Measurements from ENCODE around the gene GJB5. TPM values are rescaled to one million over a fixed set of nuclear protein-coding genes. Genes with fewer than 3 reads are reported as not detected.

GJB5 gene
- total and polyA plus RNA-seq, 2 donors from 2014 or later, result not detected

DNA sequence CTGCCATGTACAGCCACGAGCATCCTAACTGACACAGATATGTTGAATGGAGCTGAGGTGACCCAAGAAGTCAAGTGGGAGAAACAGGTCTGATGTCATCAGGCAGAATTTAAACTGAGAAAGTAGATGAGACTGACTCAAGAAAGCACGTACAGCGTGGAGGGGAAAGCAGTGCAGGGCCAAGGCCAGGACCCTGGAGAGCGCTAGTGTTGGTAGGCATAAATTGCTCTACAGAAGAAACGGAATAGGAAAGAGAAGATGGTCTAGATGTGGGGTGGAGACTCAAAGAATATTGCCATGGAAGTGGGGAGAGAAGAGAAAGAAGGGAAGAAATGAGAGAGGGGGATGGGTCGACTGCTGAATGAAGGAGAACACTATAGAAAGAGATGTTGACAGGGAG lies 45.3 kb upstream of the GJB5 start:
- Histone ChIP-seq H3K36me3 (ENCODE audit: control insufficient read depth in 2 of 3, insufficient read depth in 3 of 3, low read length in 3 of 3) (no peaks in the 10 kb centered on the region), H3K4me1 (ENCODE audit: control insufficient read depth in 2 of 3, insufficient read depth in 2 of 3, low read depth in 1 of 3, low read length in 3 of 3) (no peaks in the 10 kb centered on the region), H3K27me3 (ENCODE audit: control insufficient read depth, insufficient read depth, low read length) (peaks cover 3% of the 10 kb centered on the region), H3K9ac (ENCODE audit: low read length in 3 of 3) (no peak overlapping the region), H3K9me3 (ENCODE audit: control insufficient read depth in 2 of 3, insufficient read depth in 1 of 3, low read length in 3 of 3) (no peaks in the 10 kb centered on the region), H3K4me3 (ENCODE audit: low read length in 3 of 3) (no peak overlapping the region), H3K27ac (ENCODE audit: low read depth in 2 of 2, low read length in 2 of 2) (no peak overlapping the region)
- intact Hi-C loops (cut with DNase I), result no loop called here
- peak in 4 of 5 donors; percentile 39 to 65 (median 58) for DNase-seq
- TF ChIP-seq CTCF (IDR thresholded peaks at IDR 0.05; ENCODE audit: borderline replicate concordance, extremely low read depth, insufficient read depth), result no peak
- no peak for FAIRE-seq

GRCh38 chr1:34710812-34711211 lies 44.0 kb upstream of the GJB5 start:
- Histone ChIP-seq H3K9ac (ENCODE audit: low read length in 3 of 3) (no peak overlapping the region), H3K27me3 (ENCODE audit: control insufficient read depth, insufficient read depth, low read length) (no peaks in the 10 kb centered on the region), H3K27ac (ENCODE audit: low read depth in 2 of 2, low read length in 2 of 2) (no peak overlapping the region), H3K36me3 (ENCODE audit: control insufficient read depth in 2 of 3, insufficient read depth in 3 of 3, low read length in 3 of 3) (no peaks in the 10 kb centered on the region), H3K9me3 (ENCODE audit: control insufficient read depth in 2 of 3, insufficient read depth in 1 of 3, low read length in 3 of 3) (no peaks in the 10 kb centered on the region), H3K4me1 (ENCODE audit: control insufficient read depth in 2 of 3, insufficient read depth in 2 of 3, low read depth in 1 of 3, low read length in 3 of 3) (no peaks in the 10 kb centered on the region), H3K4me3 (ENCODE audit: low read length in 3 of 3) (no peak overlapping the region)
- intact Hi-C loops (cut with DNase I), result no loop called here
- FAIRE-seq, result no peak
- peak in 4 of 5 donors; percentile 48 to 90 (median 74) for DNase-seq
- TF ChIP-seq CTCF (IDR thresholded peaks at IDR 0.05; ENCODE audit: borderline replicate concordance, extremely low read depth, insufficient read depth), result no peak

DNA sequence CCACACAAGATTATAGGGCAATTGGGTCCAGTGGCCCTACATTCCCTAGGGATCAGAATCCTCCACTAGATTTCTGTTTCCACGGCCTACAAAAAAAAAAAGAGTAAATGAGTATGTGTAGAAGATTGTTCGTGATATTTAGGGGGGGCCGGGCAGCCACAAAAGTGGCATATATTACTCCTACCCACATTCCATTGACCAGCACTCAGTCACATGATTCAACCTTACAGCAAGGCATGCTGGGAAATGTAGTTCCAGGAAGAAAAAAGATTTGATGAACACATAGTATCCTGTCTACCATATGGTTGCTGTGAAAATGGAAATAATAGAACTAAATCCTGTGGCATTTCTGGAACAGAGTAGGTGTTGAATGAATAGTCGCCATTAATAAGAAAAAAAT lies 43.4 kb upstream of the GJB5 start:
- H3K9ac ChIP-seq (ENCODE audit: low read length in 3 of 3), result no peak overlapping the region
- no peaks in the 10 kb centered on the region for H3K27me3 ChIP-seq (ENCODE audit: control insufficient read depth, insufficient read depth, low read length)
- no peak overlapping the region for H3K4me3 ChIP-seq (ENCODE audit: low read length in 3 of 3)
- no peaks in the 10 kb centered on the region for H3K4me1 ChIP-seq (ENCODE audit: control insufficient read depth in 2 of 3, insufficient read depth in 2 of 3, low read depth in 1 of 3, low read length in 3 of 3)
- H3K9me3 ChIP-seq (ENCODE audit: control insufficient read depth in 2 of 3, insufficient read depth in 1 of 3, low read length in 3 of 3), result no peaks in the 10 kb centered on the region
- no peaks in the 10 kb centered on the region for H3K36me3 ChIP-seq (ENCODE audit: control insufficient read depth in 2 of 3, insufficient read depth in 3 of 3, low read length in 3 of 3)
- intact Hi-C loops (cut with DNase I), result no loop called here
- no peak for TF ChIP-seq CTCF (IDR thresholded peaks at IDR 0.05; ENCODE audit: borderline replicate concordance, extremely low read depth, insufficient read depth)
- FAIRE-seq, result no peak
- no peak overlapping the region for H3K27ac ChIP-seq (ENCODE audit: low read depth in 2 of 2, low read length in 2 of 2)
- peak in 1 of 5 donors; percentile 23 for DNase-seq

DNA sequence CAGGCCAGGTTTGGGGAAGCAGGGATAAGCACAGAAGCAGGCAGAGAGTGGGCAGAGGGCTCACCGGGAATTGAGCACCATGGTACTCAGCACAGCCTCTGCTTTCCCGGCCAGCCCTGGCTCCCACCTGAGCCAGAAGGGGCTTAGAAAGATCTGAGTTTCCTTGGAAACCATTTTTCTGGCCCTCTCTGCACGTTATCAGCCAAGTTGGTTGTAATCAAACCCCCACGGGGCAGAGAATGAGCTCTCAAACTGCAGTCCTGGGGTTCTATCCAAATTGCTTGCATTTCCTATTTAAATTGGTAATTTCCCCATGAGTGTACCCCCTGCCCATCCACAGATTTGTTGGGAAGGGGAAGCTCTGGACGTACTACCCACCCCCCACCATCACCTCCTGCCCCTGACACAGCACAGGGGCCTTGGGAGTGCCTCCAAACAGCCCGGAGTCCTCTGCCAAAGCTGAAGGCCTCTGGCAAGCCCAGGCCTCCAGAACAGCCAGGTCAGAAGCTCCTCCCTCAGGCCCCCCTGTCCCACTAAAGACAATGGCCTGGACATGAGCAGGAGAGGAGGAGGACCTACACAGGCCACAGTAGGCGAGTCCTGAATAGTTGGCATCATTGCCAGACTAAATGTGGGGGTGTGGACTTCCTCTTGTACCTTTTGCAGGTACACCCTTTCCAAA lies 42.7 kb upstream of the GJB5 start:
- Histone ChIP-seq H3K4me3 (ENCODE audit: low read length in 3 of 3) (no peak overlapping the region), H3K9ac (ENCODE audit: low read length in 3 of 3) (no peak overlapping the region), H3K4me1 (ENCODE audit: control insufficient read depth in 2 of 3, insufficient read depth in 2 of 3, low read depth in 1 of 3, low read length in 3 of 3) (no peaks in the 10 kb centered on the region), H3K27ac (ENCODE audit: low read depth in 2 of 2, low read length in 2 of 2) (no peak overlapping the region), H3K9me3 (ENCODE audit: control insufficient read depth in 2 of 3, insufficient read depth in 1 of 3, low read length in 3 of 3) (no peaks in the 10 kb centered on the region), H3K27me3 (ENCODE audit: control insufficient read depth, insufficient read depth, low read length) (no peaks in the 10 kb centered on the region), H3K36me3 (ENCODE audit: control insufficient read depth in 2 of 3, insufficient read depth in 3 of 3, low read length in 3 of 3) (no peaks in the 10 kb centered on the region)
- intact Hi-C loops (cut with DNase I), result no loop called here
- FAIRE-seq, result no peak
- no peak for TF ChIP-seq CTCF (IDR thresholded peaks at IDR 0.05; ENCODE audit: borderline replicate concordance, extremely low read depth, insufficient read depth)
- no peak for DNase-seq

All from kidney (tissue), 14 donors.